ENCODE data around the gene CCDC116.

Gene CCDC116

GRCh38 chr22:21684492-21685163, 52.1 kb downstream of the CCDC116 start:
- no peak for DNase-seq

- DNase-seq = no peak
These were observed 52.6 kb downstream of the CCDC116 start for GRCh38 chr22:21685164-21685513.

GRCh38 chr22:21686193-21686608, 53.6 kb downstream of the CCDC116 start:
- DNase-seq = no peak

Data from CD4-positive, alpha-beta T cell treated with Interleukin-17A for 4 hours (primary cell).